NCI-H2196 treated with DMSO at 0.1 percent for 48 hours (cell line): ENCODE data around the gene ZNF577.
A peak's percentile ranks its signal among the peaks of the same experiment; 100 is the strongest.
"Not testable (repeated sequence)": the region's sequence is repeated elsewhere in the genome, so short reads cannot be mapped to it uniquely, and the experiment has no call there.

Experiments
- DNase-seq: peaks from one replicate; lab custom pipeline; 2025; ENCODE audit not compliant: unreplicated experiment; lab: John Stamatoyannopoulos, UW

The ZNF577 gene

GRCh38 chr19:51887522-51888498, at the start of gene ZNF577:
Gene ZNF577 (minus strand): TSS chr19:51887951. CDS start chr19:51880382, 7,569 bp downstream.
- DNase-seq, result no peak

- DNase-seq, result no peak
Observed at GRCh38 chr19:51931921-51932320, 44.2 kb upstream of the ZNF577 start.

GRCh38 chr19:51927859-51928258, 40.1 kb upstream of the ZNF577 start:
- DNase-seq, result no peak

GRCh38 chr19:51926784-51927741, 39.3 kb upstream of the ZNF577 start, which contains the start of gene ZNF613:
Gene ZNF613 (plus strand): TSS chr19:51927472. CDS start chr19:51936221, 8,749 bp downstream.
- DNase-seq, result peak; percentile 85

- DNase-seq, result no peak
Observed at GRCh38 chr19:51926426-51926783, 38.7 kb upstream of the ZNF577 start.

GRCh38 chr19:51921949-51922348, 34.2 kb upstream of the ZNF577 start:
- no peak for DNase-seq

GRCh38 chr19:51919606-51920005, 31.9 kb upstream of the ZNF577 start:
- no peak for DNase-seq

- no peak for DNase-seq
Observed at GRCh38 chr19:51916167-51916566, 28.4 kb upstream of the ZNF577 start.

- no peak for DNase-seq
Observed at GRCh38 chr19:51915324-51915867, 27.6 kb upstream of the ZNF577 start.

GRCh38 chr19:51907981-51908380, 20.2 kb upstream of the ZNF577 start:
- not testable (repeated sequence) for DNase-seq

- not testable (repeated sequence) for DNase-seq
Observed at GRCh38 chr19:51906108-51906507, 18.4 kb upstream of the ZNF577 start.

- not testable (repeated sequence) for DNase-seq
Observed at GRCh38 chr19:51905639-51906038, 17.9 kb upstream of the ZNF577 start.

- no peak for DNase-seq
Observed at GRCh38 chr19:51905206-51905605, 17.5 kb upstream of the ZNF577 start.

GRCh38 chr19:51904331-51905165, 16.8 kb upstream of the ZNF577 start, which contains the start of gene ZNF649:
Gene ZNF649 (minus strand): TSS chr19:51905017. CDS start chr19:51900107, 4,910 bp downstream.
- DNase-seq, result peak; percentile 66

GRCh38 chr19:51903192-51903591, 15.4 kb upstream of the ZNF577 start:
- DNase-seq, result no peak

GRCh38 chr19:51901860-51902259, 14.1 kb upstream of the ZNF577 start:
- DNase-seq, result no peak

GRCh38 chr19:51891193-51891747, 3.5 kb upstream of the ZNF577 start:
- DNase-seq, result no peak

GRCh38 chr19:51889934-51890333, 2.2 kb upstream of the ZNF577 start:
- DNase-seq, result no peak

- no peak for DNase-seq
Observed at GRCh38 chr19:51884713-51885112, 3.0 kb downstream of the ZNF577 start.

GRCh38 chr19:51882518-51882917, 5.2 kb downstream of the ZNF577 start:
- DNase-seq, result no peak
